ENCODE data around the gene PPT1. TPM values are rescaled to one million over a fixed set of nuclear protein-coding genes. Genes with fewer than 3 reads are reported as not detected.

PPT1 gene
- total RNA-seq, 1 donor from 2014 or later = 58.7 TPM

DNA sequence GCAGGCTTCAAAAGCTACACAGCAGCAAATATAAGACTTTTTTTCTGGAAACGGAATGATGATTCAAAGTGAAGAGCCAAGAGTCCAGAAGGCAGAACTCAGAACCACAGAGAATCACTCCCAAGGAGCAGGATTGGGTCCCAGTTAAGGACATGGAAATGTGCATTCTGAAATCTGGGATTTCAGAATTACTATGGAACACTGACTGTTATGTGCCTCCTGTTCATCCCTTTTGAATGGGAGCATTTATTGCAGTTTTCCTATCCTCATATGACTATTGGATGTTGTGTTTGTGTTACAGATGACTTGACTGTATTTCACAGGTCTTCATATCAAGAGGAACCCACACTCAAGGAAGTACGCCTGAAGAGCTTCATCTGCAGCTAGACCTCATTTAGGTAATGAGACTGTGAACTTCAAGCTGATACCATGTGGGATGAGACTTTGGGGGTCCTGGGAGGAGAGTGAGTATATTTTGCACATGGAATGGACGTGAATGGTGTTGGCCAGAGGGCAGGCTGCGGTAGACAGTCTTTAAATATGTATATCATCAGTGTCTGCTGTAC is 73.6 kb downstream of the PPT1 start:
- intact Hi-C loops (cut with DNase I) = no loop called here
- TF ChIP-seq, protein P1, sequence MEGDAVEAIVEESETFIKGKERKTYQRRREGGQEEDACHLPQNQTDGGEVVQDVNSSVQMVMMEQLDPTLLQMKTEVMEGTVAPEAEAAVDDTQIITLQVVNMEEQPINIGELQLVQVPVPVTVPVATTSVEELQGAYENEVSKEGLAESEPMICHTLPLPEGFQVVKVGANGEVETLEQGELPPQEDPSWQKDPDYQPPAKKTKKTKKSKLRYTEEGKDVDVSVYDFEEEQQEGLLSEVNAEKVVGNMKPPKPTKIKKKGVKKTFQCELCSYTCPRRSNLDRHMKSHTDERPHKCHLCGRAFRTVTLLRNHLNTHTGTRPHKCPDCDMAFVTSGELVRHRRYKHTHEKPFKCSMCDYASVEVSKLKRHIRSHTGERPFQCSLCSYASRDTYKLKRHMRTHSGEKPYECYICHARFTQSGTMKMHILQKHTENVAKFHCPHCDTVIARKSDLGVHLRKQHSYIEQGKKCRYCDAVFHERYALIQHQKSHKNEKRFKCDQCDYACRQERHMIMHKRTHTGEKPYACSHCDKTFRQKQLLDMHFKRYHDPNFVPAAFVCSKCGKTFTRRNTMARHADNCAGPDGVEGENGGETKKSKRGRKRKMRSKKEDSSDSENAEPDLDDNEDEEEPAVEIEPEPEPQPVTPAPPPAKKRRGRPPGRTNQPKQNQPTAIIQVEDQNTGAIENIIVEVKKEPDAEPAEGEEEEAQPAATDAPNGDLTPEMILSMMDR (IDR thresholded peaks at IDR 0.05) = no peak
- TF ChIP-seq POLR2AphosphoS5 (IDR thresholded peaks at IDR 0.05; ENCODE audit: insufficient read depth in 1 of 2, low read depth in 1 of 2) (no peak), POLR2A (IDR thresholded peaks at IDR 0.05) (no peak)
- no peaks in the 10 kb centered on the region for H3K4me1 ChIP-seq

More for the DNA sequence above, 73.6 kb downstream of the PPT1 start:
- Histone ChIP-seq H3K27me3 (no peaks in the 10 kb centered on the region), H3K36me3 (no peaks in the 10 kb centered on the region), H3K4me3 (no peak overlapping the region), H3K27ac (no peak overlapping the region), H3K9me3 (no peaks in the 10 kb centered on the region)
- no peak for DNase-seq (ENCODE audit: extremely low spot score in 2 of 2)

Other genes with a start within 250 kb of the PPT1 start
- 16.7 TPM for gene TRIT1, start 213.7 kb downstream of the PPT1 start, total RNA-seq
- 17.2 TPM for gene MYCL, start 195.3 kb downstream of the PPT1 start, total RNA-seq
- gene MFSD2A, start 142.1 kb downstream of the PPT1 start, total RNA-seq = 56.0 TPM
- 206 TPM for gene CAP1, start 56.5 kb downstream of the PPT1 start, total RNA-seq
- 16.9 TPM for gene RLF, start 64.1 kb upstream of the PPT1 start, total RNA-seq
- gene TMCO2, start 150.7 kb upstream of the PPT1 start, total RNA-seq = not detected
- gene ZMPSTE24, start 161.0 kb upstream of the PPT1 start, total RNA-seq = 25.5 TPM
- 7.1 TPM for gene COL9A2, start 220.0 kb upstream of the PPT1 start, total RNA-seq

All from vagina (tissue), 2 donors.